ENCODE data around the gene TEF.

TEF gene

GRCh38 chr22:41446639-41447434 lies 65.1 kb downstream of the TEF start, which contains the start of gene TOB2:
TOB2 (minus strand) TSS chr22:41446801; CDS start chr22:41437345, 9,456 bp downstream.
- no peak for TF ChIP-seq CTCF (IDR thresholded peaks at IDR 0.05)

GRCh38 chr22:41447435-41448188 lies 65.9 kb downstream of the TEF start:
- no peak for TF ChIP-seq CTCF (IDR thresholded peaks at IDR 0.05)

- no peak for TF ChIP-seq CTCF (IDR thresholded peaks at IDR 0.05)
Measured at GRCh38 chr22:41448189-41448808, 66.6 kb downstream of the TEF start.
